Natural killer cell (primary cell): Measurements from ENCODE around the gene ALG1. TPM values are rescaled to one million over a fixed set of nuclear protein-coding genes. Genes with fewer than 3 reads are reported as not detected.

Source experiments
- ATAC-seq, 3 donors: fragments of 150-1000 bp in 2 of 3; fragments of 200-7000 bp in 1 of 3; cut with Tn5 transposase; 1 replicate in 1 of 3; 2 replicates in 2 of 3; pipeline ENCODE4 v1.10.0; 2021; ENCODE audit warnings: mild to moderate bottlenecking in 2 of 3, moderate library complexity in 2 of 3
- DNase-seq, 2 donors: peaks; one replicate each; pipeline versions ENCODE4 v3.0.0 to v3.0.0-alpha.2; 2013 to 2021; ENCODE audit warnings: mixed read lengths in 1 of 2
- H3K27ac ChIP-seq: one replicate; pipeline ENCODE4 v1.5.1; 2013; ENCODE audit warnings: mild to moderate bottlenecking, low read length
- H3K27me3 ChIP-seq: one replicate; pipeline ENCODE4 v1.6.1; 2013; ENCODE audit warnings: low read length; ENCODE audit not compliant: control insufficient read depth, insufficient read depth
- H3K36me3 ChIP-seq: one replicate; pipeline ENCODE4 v1.6.1; 2013; ENCODE audit warnings: low read length; ENCODE audit not compliant: control insufficient read depth, insufficient read depth
- H3K4me1 ChIP-seq: one replicate; pipeline ENCODE4 v1.6.1; 2013; ENCODE audit warnings: low read length; ENCODE audit not compliant: control insufficient read depth, insufficient read depth
- H3K4me3 ChIP-seq: one replicate; pipeline ENCODE4 v1.5.1; 2013; ENCODE audit warnings: low read length
- H3K9me3 ChIP-seq: one replicate; pipeline ENCODE4 v1.6.1; 2013; ENCODE audit warnings: low read length; ENCODE audit not compliant: control insufficient read depth, insufficient read depth
- H3K27ac Mint-ChIP-seq, 2 donors: one replicate each; pipeline ENCODE4 v1.8.0; 2022; ENCODE audit warnings: mild to moderate bottlenecking in 2 of 2, mixed read lengths in 2 of 2, moderate library complexity in 1 of 2
- H3K27me3 Mint-ChIP-seq, 2 donors: one replicate each; pipeline ENCODE4 v1.8.0; 2022; ENCODE audit warnings: low read depth in 2 of 2, mixed read lengths in 2 of 2
- H3K36me3 Mint-ChIP-seq: one replicate; pipeline ENCODE4 v1.8.0; 2022; ENCODE audit warnings: mixed read lengths
- H3K4me1 Mint-ChIP-seq, 2 donors: one replicate each; pipeline ENCODE4 v1.8.0; 2022; ENCODE audit warnings: mixed read lengths in 2 of 2
- H3K4me3 Mint-ChIP-seq: one replicate; pipeline ENCODE4 v1.8.0; 2022; ENCODE audit warnings: mild to moderate bottlenecking, moderate library complexity, mixed read lengths
- H3K9me3 Mint-ChIP-seq, 2 donors: one replicate each; pipeline ENCODE4 v1.8.0; 2022; ENCODE audit warnings: mixed read lengths in 2 of 2
- CTCF ChIP-seq: fragments of 200-600 bp; IDR thresholded peaks from one replicate; pipeline ENCODE4 v1.8.0; 2022; ENCODE audit warnings: antibody characterized with exemption
- WGBS: methylation state at CpG from one replicate; pipeline ENCODE4 v1.1.7; 2013; ENCODE audit warnings: missing lambda C conversion rate; ENCODE audit not compliant: insufficient coverage; 5-methylcytosine and 5-hydroxymethylcytosine counted together
- intact Hi-C: fragments of 100-400 bp; cut with micrococcal nuclease; formaldehyde crosslinking; loops from one replicate; pipeline ENCODE4 v1.14.2; 2022
- total RNA-seq, 4 donors: library from RNA; stranded (reverse); fragments of 120-200 nt in 1 of 4; gene quantifications; one replicate each; pipeline versions ENCODE4 v1.2.3 to v1.2.4, GENCODE V29; 2013 to 2022

Gene ALG1
- total RNA-seq, 3 donors from 2014 or later (not counting 1 experiment from before 2014, with no cell fraction given), result 13.4 to 20.0 (median 17.4) TPM

GRCh38 chr16:5045499-5046115 lies 26.0 kb upstream of the ALG1 start:
- H3K27me3 Mint-ChIP-seq, result peaks cover 9 to 13% of the 10 kb centered on the region in 2 donors
- intact Hi-C loops, result no loop called here
- Histone ChIP-seq H3K4me1 (no peaks in the 10 kb centered on the region), H3K27ac (no peak overlapping the region), H3K27me3 (no peaks in the 10 kb centered on the region), H3K9me3 (no peaks in the 10 kb centered on the region), H3K4me3 (no peak overlapping the region), H3K36me3 (no peaks in the 10 kb centered on the region)
- no peak overlapping the region for H3K4me3 Mint-ChIP-seq
- no peaks in the 10 kb centered on the region for H3K9me3 Mint-ChIP-seq
- DNase-seq (no peak), ATAC-seq (no peak)
- WGBS, result 90% methylated on average over 10 of the region's 10 CpGs
- no peaks in the 10 kb centered on the region for H3K36me3 Mint-ChIP-seq
- H3K4me1 Mint-ChIP-seq, result no peaks in the 10 kb centered on the region
- TF ChIP-seq CTCF, result no peak
- no peak overlapping the region for H3K27ac Mint-ChIP-seq

GRCh38 chr16:5046914-5047313 lies 24.7 kb upstream of the ALG1 start:
- Histone ChIP-seq H3K9me3 (no peaks in the 10 kb centered on the region), H3K27ac (no peak overlapping the region), H3K4me1 (no peaks in the 10 kb centered on the region), H3K4me3 (no peak overlapping the region), H3K27me3 (no peaks in the 10 kb centered on the region), H3K36me3 (no peaks in the 10 kb centered on the region)
- WGBS, result 100% methylated on average over 1 of the region's 2 CpGs
- H3K4me3 Mint-ChIP-seq, result no peak overlapping the region
- H3K4me1 Mint-ChIP-seq, result no peaks in the 10 kb centered on the region
- H3K27me3 Mint-ChIP-seq, result peaks cover 9 to 21% of the 10 kb centered on the region in 2 donors
- H3K36me3 Mint-ChIP-seq, result no peaks in the 10 kb centered on the region
- TF ChIP-seq CTCF, result no peak
- intact Hi-C loops, result no loop called here
- H3K9me3 Mint-ChIP-seq, result no peaks in the 10 kb centered on the region
- H3K27ac Mint-ChIP-seq, result no peak overlapping the region
- DNase-seq, result no peak
- no peak for ATAC-seq

- H3K4me1 ChIP-seq, result no peaks in the 10 kb centered on the region
- TF ChIP-seq CTCF, result no peak
- ATAC-seq, result no peak
- H3K27ac ChIP-seq, result no peak overlapping the region
- Mint-ChIP-seq H3K27me3 (peaks cover 3 to 12% of the 10 kb centered on the region in 2 donors), H3K9me3 (no peaks in the 10 kb centered on the region), H3K27ac (no peak overlapping the region), H3K4me1 (no peaks in the 10 kb centered on the region), H3K4me3 (no peak overlapping the region), H3K36me3 (no peaks in the 10 kb centered on the region)
- H3K36me3 ChIP-seq, result no peaks in the 10 kb centered on the region
- DNase-seq, result no peak
- WGBS, result 85% methylated on average over 16 of the region's 16 CpGs
- H3K4me3 ChIP-seq, result no peak overlapping the region
- H3K27me3 ChIP-seq, result no peaks in the 10 kb centered on the region
- H3K9me3 ChIP-seq, result no peaks in the 10 kb centered on the region
- intact Hi-C loops, result no loop called here
These were observed 16.5 kb upstream of the ALG1 start for GRCh38 chr16:5054876-5055865.
